NCI-H526 (cell line): ENCODE measurements around the gene RAB44.
A peak's percentile ranks its signal among the peaks of the same experiment; 100 is the strongest.
"Not testable (repeated sequence)": the region's sequence is repeated elsewhere in the genome, so short reads cannot be mapped to it uniquely, and the experiment has no call there.

Experiments
- DNase-seq, 2 experiments: peaks; one replicate each; lab custom pipeline; 2025; lab: John Stamatoyannopoulos, UW

RAB44 gene

GRCh38 chr6:36685926-36686667, 11.5 kb upstream of the RAB44 start:
- no peak for DNase-seq

GRCh38 chr6:36686668-36687513, 10.7 kb upstream of the RAB44 start:
- DNase-seq, result no peak

GRCh38 chr6:36688063-36688738, 9.4 kb upstream of the RAB44 start:
- no peak for DNase-seq

DNA sequence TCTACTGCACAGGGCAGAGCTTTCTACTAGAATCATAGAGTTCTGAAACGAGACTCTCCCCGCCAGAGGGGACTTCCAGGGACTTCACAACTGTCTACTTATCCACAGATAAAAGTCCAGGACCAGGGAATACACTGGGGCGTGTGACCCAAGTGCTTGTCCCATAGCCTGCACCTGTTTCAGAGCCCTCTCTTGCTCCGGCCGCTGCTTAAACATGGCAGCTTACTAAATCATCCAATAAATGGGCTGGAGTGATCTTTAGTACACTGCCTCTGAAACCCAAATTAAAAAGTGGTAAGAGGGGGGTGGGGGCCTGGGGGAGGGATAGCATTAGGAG, 8.9 kb upstream of the RAB44 start:
- no peak for DNase-seq

DNA sequence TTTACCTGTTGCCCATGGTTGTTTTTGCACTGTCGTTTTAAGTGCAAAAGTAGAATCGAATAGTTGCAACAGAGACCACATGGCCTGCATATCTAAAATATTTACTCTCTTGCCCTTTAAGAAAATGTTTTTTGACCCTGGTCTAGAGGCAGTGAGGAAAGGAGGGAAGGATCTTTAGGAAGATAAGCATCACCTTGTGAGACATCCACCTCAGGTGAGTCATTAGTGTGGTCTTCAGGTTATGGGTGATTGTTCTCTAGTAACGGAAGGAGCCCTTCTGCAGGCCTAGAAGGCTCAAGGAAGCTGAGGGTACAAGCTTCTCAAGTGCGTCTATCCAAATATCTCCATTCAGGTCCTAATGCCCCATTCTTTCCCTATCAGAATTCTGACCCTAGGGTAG, 6.6 kb upstream of the RAB44 start:
- no peak for DNase-seq

DNA sequence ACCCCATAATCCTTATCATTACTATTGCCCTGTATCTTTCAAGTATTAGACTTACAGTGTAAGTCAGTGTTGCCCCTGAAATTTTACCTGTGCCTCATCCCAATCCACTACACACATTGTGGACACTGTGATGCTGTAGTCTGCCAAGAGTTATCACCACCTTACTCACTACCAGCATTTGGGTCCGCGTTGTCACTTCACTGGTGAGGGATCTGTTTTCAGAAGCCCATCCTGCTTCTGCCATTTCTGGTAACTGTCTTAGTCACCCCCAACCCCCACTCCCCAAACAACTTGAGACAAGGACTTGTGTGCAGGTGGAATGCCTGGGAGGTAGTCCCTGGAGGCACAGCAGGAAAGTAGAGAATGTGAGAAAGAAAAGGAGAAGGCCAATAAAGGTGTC, 6.0 kb upstream of the RAB44 start:
- no peak for DNase-seq

DNA sequence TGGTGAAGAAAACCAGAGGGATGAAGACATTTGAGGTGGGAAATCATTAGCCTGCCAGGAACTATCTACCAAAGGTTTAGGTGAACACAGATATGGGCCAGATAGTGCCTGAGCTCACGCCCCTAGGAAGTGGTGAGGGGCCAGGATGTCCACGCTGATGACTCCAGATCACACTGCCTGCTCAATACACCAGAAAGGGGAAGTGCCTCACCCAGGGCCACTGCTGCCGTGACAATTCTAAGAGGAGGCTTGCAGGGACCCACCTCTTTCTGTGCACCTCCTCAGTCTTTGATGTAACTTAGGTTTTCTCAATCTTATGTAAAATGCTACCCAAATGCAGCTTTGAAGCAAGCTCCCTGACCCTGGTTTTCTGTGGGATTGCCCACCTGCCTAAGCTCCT, 5.4 kb upstream of the RAB44 start:
- no peak for DNase-seq

GRCh38 chr6:36692861-36693702, 4.5 kb upstream of the RAB44 start:
- no peak for DNase-seq

GRCh38 chr6:36694616-36695015, 3.0 kb upstream of the RAB44 start:
- no peak for DNase-seq

- no peak for DNase-seq
Observed at GRCh38 chr6:36695414-36695813, 2.2 kb upstream of the RAB44 start.

- DNase-seq, result no peak
Observed at GRCh38 chr6:36698196-36698595, 570 bp downstream of the RAB44 start.

- DNase-seq, result no peak
Observed at GRCh38 chr6:36698871-36699271, 1.2 kb downstream of the RAB44 start.

DNA sequence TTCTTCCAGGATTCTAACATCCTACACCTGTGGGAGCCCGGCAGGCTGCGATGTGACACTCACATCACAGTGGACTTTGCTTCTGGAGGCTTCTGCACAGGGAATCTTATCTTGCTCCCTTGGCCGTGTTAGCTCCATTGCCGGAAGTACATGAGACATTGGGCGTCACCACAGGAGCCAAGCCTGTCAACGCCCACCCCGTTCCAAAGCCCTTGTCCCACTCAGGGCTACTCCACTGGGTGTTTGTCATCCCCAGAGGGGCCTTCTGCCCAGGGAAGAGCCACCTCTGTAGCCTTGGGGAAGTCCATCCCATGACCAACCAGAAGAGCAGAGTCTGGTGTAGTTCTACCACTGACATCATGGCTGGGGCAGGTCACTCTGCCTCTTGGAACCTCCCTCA, 1.7 kb downstream of the RAB44 start:
- no peak for DNase-seq

- DNase-seq, result no peak
Observed at GRCh38 chr6:36700071-36700812, 2.6 kb downstream of the RAB44 start.

DNA sequence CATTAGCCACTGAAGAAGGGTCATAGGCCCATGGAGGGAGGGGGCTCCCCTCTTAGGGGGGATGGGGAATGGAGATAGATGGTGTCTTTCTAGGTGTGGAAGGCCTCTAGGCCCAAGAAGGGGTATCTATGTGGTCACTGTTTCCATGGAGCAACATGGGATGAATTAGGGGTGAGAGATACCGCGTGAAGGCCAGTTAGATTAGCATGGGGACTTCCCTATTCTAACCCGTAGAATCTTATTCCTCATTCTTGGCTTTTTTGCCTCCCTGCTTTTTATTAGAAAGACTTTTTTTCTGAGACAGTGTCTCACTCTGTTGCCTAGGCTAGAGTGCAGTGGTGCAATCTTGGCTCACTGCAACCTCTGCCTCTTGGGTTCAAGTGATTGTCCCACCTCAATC, 3.2 kb downstream of the RAB44 start:
- DNase-seq, result no peak

DNA sequence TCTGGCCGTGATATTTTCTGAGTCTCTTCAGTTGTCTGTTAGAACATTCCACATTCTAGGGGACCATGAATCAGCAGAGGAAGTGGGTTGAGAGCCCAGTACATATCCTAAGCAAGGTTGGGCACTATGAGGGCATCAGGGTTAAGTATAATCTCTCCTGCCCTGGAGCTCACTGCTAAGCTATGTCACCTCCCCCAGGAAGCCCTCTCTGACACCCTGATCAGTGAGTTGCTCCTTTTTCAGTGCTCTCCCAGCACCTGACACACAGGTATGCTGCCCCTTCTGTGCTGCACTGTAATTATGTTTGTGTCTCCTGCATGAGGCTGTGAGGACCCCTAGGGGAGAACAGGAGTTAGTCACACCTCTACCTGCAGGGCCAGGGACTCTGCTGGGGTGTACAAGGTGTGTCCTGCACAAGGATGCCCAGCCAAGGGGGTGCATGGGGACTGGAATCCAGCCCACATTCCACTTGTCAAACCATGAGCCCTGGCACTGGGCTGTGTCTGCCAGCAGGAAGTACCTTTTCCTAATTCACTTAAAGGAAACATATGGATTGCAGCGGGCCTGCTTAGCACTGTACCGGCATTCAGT, 3.9 kb downstream of the RAB44 start:
- DNase-seq, result peak; percentile 21 to 38

DNA sequence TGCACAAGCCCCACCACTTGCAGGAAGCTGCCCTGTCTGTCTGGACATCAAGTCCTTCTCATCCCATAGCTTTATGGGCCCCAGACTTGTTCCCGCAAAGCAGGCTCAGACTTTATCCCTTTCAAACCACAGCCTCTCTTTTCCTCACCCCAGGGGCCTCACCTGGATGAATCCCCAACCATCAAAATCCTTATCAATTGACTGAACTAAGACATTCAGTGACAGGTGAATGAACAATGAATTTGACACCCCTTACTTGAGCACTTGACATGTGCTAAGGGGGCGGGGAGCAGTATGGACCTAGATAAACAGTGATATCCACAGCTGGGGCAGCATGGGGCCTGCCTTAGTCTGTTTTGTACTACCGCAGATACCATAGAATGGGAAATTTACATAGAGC, 5.0 kb downstream of the RAB44 start:
- DNase-seq, result no peak

DNA sequence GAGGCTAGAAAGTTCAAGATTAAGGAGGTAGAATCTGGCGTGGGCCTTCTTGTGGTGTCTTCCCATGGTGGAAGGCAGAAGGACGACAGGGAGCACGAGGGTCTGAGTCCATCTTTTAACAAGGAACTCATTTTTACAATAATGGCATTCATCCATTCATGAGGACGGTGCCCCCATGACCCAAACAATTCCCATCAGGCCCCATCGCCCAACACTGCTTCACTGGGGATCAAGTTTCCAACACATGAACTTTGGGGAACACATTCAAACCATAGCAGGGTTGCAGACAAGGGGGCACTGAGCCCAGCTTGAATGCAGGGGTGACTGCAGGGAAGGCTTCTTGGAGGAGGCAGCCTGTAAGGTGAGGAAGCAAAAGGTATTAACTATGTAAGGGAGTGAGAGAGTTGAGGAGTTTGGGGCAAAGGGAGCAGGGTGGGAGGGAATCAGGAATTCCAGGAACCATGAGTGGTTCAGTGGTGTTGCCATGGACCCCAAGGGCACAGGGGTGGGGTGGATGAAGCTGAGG, 5.5 kb downstream of the RAB44 start:
- no peak for DNase-seq

DNA sequence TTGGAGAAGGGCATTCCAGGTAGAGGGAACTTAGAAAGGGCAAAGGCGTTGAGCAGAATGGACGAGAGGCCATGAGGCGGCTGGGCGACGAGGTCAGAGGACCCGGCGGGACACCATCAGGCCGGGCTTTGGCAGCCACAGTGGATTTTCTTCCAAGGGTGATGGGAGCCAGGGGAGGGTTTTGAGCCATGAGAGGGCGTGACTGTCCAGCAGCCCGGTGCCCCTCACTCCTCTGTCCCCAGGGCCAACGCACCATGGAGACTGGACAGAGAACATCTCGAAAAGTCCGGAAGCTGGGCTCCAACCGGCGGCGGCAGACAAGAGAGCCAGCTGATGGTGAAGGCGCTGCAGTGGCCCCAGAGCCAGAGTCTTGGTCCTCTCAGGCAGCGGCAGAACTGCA, 6.4 kb downstream of the RAB44 start:
- no peak for DNase-seq

DNA sequence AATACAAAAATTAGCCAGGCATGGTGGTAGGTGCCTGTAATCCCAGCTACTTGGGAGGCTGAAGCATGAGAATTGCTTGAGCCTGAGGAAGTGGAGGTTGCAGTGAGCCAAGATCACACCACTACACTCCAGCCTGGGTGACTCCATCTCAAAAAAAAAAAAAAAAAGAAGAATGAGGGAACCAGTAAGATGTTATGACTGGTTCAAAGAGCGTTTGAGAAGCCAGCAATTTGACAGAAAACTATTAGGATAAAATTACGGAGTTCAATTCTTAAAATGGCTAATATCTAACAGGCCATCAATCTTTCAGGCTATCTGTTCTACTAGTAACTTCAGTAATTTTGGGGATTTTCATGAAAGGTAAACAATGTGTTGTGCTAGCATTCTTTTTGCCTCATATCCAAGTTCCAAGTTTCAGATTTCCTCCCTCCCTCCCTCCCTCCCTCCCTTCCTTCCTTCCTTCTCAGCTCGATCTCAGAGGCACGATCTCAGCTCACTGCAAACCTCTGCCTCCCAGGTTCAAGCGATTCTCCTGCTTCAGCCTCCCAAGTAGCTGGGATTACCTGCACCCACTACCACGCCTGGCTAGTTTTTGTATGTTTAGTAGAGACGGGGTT, 7.4 kb downstream of the RAB44 start:
- not testable (repeated sequence) for DNase-seq
